ENCODE measurements around the gene IFI6.

DNA sequence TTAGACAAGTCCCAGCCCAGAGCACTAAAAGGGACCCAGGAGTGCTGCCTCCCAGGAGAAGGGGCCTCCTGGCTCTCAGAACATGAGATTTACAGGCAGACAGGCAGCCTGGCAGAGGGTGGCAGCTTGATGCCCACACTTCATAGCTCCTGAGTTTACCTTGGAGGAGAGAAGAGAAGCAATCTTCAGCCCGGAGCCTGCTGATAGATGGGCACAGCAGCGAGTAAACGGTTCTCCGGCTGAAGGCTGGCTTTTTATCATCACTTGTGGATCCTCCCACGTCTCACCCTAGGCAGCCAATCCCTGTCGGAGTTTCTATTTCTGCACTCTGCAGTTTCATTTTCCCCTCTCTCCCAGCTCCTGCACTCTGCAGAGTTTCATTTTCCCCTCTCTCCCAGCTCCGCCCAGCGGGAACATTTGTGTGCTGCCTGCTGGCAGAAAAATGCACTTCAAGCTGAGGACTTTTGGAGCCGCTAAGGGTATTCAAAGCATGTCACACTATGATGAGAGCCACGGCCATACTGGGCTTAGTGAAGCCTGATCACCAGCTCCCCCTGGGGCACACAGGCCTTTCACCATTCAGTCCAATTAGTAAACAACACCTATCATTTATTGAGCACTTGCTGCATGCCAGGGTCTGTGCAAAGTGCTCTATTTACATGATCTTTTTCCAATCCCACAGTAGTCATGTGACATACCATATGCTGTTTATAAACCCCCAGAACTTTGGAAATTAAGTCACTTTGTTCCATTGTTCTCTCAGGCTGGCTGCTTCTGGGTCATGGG lies at the start of gene IFI6:
- TF ChIP-seq, protein P1, sequence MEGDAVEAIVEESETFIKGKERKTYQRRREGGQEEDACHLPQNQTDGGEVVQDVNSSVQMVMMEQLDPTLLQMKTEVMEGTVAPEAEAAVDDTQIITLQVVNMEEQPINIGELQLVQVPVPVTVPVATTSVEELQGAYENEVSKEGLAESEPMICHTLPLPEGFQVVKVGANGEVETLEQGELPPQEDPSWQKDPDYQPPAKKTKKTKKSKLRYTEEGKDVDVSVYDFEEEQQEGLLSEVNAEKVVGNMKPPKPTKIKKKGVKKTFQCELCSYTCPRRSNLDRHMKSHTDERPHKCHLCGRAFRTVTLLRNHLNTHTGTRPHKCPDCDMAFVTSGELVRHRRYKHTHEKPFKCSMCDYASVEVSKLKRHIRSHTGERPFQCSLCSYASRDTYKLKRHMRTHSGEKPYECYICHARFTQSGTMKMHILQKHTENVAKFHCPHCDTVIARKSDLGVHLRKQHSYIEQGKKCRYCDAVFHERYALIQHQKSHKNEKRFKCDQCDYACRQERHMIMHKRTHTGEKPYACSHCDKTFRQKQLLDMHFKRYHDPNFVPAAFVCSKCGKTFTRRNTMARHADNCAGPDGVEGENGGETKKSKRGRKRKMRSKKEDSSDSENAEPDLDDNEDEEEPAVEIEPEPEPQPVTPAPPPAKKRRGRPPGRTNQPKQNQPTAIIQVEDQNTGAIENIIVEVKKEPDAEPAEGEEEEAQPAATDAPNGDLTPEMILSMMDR (IDR thresholded peaks at IDR 0.05; ENCODE audit: low read length): peak; percentile 52; the same call in 1 of the 2 replicates
- no peak for TF ChIP-seq EZH2 (IDR thresholded peaks at IDR 0.05; ENCODE audit: borderline replicate concordance, low read length)
